ENCODE data around the gene CNPY2.

The CNPY2 gene

GRCh38 chr12:56299308-56299852 lies 16.4 kb downstream of the CNPY2 start:
- 2% methylated on average over 9 of the region's 10 CpGs for WGBS (ENCODE audit: insufficient coverage)
- Histone ChIP-seq H3K9me3 (ENCODE audit: control extremely low read depth in 1 of 5, control insufficient read depth in 4 of 5, insufficient read depth in 2 of 5, low read depth in 1 of 5, low read length in 4 of 5) (no peaks in the 10 kb centered on the region), H3K27ac (ENCODE audit: insufficient read depth in 1 of 2, low read depth in 1 of 2, low read length in 2 of 2, poor library complexity in 1 of 2, severe bottlenecking in 2 of 2) (peak overlapping the region; percentile 65 to 90), H3K36me3 (ENCODE audit: control insufficient read depth in 4 of 4, insufficient read depth in 4 of 4, low read length in 3 of 4) (peaks cover 2 to 25% (median 9%) of the 10 kb centered on the region in 4 experiments), H3K4me3 (ENCODE audit: control insufficient read depth in 1 of 7, extremely low read depth in 1 of 7, insufficient read depth in 4 of 7, low read depth in 2 of 7, low read length in 6 of 7) (peak overlapping the region; percentile 52 to 95 (median 85)), H3K27me3 (replicated peaks in 2 of 5; ENCODE audit: control insufficient read depth in 4 of 5, insufficient read depth in 5 of 5, low read length in 4 of 5) (no peaks in the 10 kb centered on the region), H3K4me1 (ENCODE audit: control extremely low read depth in 1 of 4, control insufficient read depth in 4 of 4, insufficient read depth in 4 of 4, low read length in 3 of 4) (peaks cover 12 to 31% (median 26%) of the 10 kb centered on the region in 4 experiments)
- DNase-seq: no peak
- CTCF ChIA-PET: interaction anchor here (0.9 to 3.1 kb wide), 8 partner anchors 9 to 181 kb away, joined by 3 to 11 read pairs (median 4); partner anchors contain the start of genes CNPY2 and ZC3H10
- POLR2A ChIA-PET: interaction anchor here (0.6 to 3.0 kb wide), 3 partner anchors 17 to 254 kb away, joined by 3 to 11 read pairs (median 3); partner anchors contain the start of genes CNPY2 and PAN2

DNA sequence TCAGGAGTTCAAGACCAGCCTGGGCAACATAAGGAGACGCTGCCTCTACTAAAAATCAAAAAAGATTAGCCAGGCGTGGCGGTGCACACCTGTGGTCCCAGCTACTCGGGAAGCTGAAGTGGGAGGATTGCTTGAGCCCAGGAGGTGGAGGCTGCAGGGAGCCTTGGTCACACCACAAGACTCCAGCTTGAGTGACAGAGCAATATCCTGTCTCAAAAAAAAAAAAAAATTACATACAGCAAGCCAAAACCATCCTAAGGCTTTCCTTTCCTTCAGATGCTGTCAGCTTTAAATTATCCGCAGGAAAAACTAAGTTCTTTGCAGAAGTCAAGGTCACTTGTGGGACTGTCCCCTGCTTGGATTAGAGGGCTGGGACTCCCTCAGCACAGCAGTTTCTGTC lies 17.0 kb downstream of the CNPY2 start:
- CTCF ChIA-PET: interaction anchor here (0.7 to 3.1 kb wide), 9 partner anchors 9 to 181 kb away, joined by 3 to 11 read pairs (median 4); partner anchors contain the start of genes CNPY2, COQ10A and ZC3H10

DNA sequence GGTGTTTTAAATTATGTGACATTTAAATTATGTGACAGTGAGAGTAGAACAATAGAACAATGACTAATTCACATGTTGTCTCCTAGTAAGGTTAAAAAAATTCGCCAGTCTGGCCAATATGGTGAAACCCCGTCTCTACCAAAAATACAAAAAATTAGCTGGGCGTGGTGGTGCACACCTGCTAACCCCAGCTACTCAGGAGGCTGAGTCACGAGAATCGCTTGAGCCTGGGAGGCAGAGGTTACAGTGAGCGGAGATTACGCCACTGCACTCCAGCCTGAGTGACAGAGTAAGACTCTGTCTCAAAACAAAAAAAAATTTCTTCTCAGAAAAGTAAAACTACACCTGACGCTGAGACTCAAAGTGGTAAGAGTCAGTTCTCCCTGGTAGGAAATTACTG lies 18.4 kb downstream of the CNPY2 start:
- 100% methylated on average over 7 of the region's 8 CpGs for WGBS (ENCODE audit: insufficient coverage)
- H3K9me3 ChIP-seq (ENCODE audit: control extremely low read depth in 1 of 5, control insufficient read depth in 4 of 5, insufficient read depth in 2 of 5, low read depth in 1 of 5, low read length in 4 of 5): no peaks in the 10 kb centered on the region
- no peak overlapping the region for H3K4me3 ChIP-seq (ENCODE audit: control insufficient read depth in 1 of 7, extremely low read depth in 1 of 7, insufficient read depth in 4 of 7, low read depth in 2 of 7, low read length in 6 of 7)
- H3K27me3 ChIP-seq (replicated peaks in 2 of 5; ENCODE audit: control insufficient read depth in 4 of 5, insufficient read depth in 5 of 5, low read length in 4 of 5): no peaks in the 10 kb centered on the region
- no peak for DNase-seq
- peaks cover 0 to 32% (median 9%) of the 10 kb centered on the region in 4 experiments for H3K36me3 ChIP-seq (ENCODE audit: control insufficient read depth in 4 of 4, insufficient read depth in 4 of 4, low read length in 3 of 4)
- H3K4me1 ChIP-seq (ENCODE audit: control extremely low read depth in 1 of 4, control insufficient read depth in 4 of 4, insufficient read depth in 4 of 4, low read length in 3 of 4): peaks cover 12 to 31% (median 26%) of the 10 kb centered on the region in 4 experiments
- ChIA-PET POLR2A (no interaction called here), CTCF (interaction anchor here (1.0 to 3.1 kb wide), 10 partner anchors 10 to 167 kb away, joined by 3 to 11 read pairs (median 4); partner anchors contain the start of genes ANKRD52, CNPY2 and COQ10A)
- peak overlapping the region in 1 of 2 experiments; percentile 20 for H3K27ac ChIP-seq (ENCODE audit: insufficient read depth in 1 of 2, low read depth in 1 of 2, low read length in 2 of 2, poor library complexity in 1 of 2, severe bottlenecking in 2 of 2)

More for the DNA sequence above, 17.0 kb downstream of the CNPY2 start:
- POLR2A ChIA-PET: interaction anchor here (1.0 to 3.0 kb wide), 2 partner anchors 17 to 35 kb away, joined by 3 to 11 read pairs; partner anchors contain the start of genes CNPY2 and PAN2
- Histone ChIP-seq H3K9me3 (ENCODE audit: control extremely low read depth in 1 of 5, control insufficient read depth in 4 of 5, insufficient read depth in 2 of 5, low read depth in 1 of 5, low read length in 4 of 5) (no peaks in the 10 kb centered on the region), H3K4me3 (ENCODE audit: control insufficient read depth in 1 of 7, extremely low read depth in 1 of 7, insufficient read depth in 4 of 7, low read depth in 2 of 7, low read length in 6 of 7) (peak overlapping the region in 6 of 7 experiments; percentile 52 to 95 (median 85)), H3K27ac (ENCODE audit: insufficient read depth in 1 of 2, low read depth in 1 of 2, low read length in 2 of 2, poor library complexity in 1 of 2, severe bottlenecking in 2 of 2) (peak overlapping the region in 1 of 2 experiments; percentile 90), H3K27me3 (replicated peaks in 2 of 5; ENCODE audit: control insufficient read depth in 4 of 5, insufficient read depth in 5 of 5, low read length in 4 of 5) (no peaks in the 10 kb centered on the region), H3K36me3 (ENCODE audit: control insufficient read depth in 4 of 4, insufficient read depth in 4 of 4, low read length in 3 of 4) (peaks cover 0 to 26% (median 8%) of the 10 kb centered on the region in 4 experiments), H3K4me1 (ENCODE audit: control extremely low read depth in 1 of 4, control insufficient read depth in 4 of 4, insufficient read depth in 4 of 4, low read length in 3 of 4) (peaks cover 12 to 31% (median 26%) of the 10 kb centered on the region in 4 experiments)
- DNase-seq: no peak
- WGBS (ENCODE audit: insufficient coverage): 90% methylated on average over 5 of the region's 5 CpGs

DNA sequence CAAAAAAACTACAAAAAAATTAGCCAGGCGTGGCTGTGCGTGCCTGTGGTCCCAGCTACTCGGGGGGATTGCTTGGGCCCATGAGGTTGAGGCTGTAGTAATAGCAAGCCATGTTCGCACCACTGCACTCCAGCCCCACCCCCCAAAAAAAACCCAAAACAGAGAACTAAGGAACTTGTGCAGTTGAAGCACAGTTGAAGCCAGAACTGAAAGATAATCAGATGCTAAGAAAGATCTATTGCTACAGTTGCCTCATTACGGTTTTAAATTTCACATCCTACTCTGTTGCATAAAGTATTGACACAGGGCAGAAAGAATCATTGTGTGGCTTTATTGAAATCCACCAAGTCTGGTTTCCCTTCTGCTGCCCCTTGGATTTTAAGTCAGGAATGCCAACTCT lies 19.5 kb downstream of the CNPY2 start:
- WGBS (ENCODE audit: insufficient coverage): 91% methylated on average over 4 of the region's 5 CpGs
- ChIA-PET POLR2A (no interaction called here), CTCF (interaction anchor here (3.1 kb wide), 1 partner anchor 19 kb away, joined by 11 read pairs; the partner anchor contains the start of gene CNPY2)
- Histone ChIP-seq H3K27me3 (replicated peaks in 2 of 5; ENCODE audit: control insufficient read depth in 4 of 5, insufficient read depth in 5 of 5, low read length in 4 of 5) (no peaks in the 10 kb centered on the region), H3K36me3 (ENCODE audit: control insufficient read depth in 4 of 4, insufficient read depth in 4 of 4, low read length in 3 of 4) (peaks cover 4 to 30% (median 12%) of the 10 kb centered on the region in 4 experiments), H3K4me3 (ENCODE audit: control insufficient read depth in 1 of 7, extremely low read depth in 1 of 7, insufficient read depth in 4 of 7, low read depth in 2 of 7, low read length in 6 of 7) (no peak overlapping the region), H3K9me3 (ENCODE audit: control extremely low read depth in 1 of 5, control insufficient read depth in 4 of 5, insufficient read depth in 2 of 5, low read depth in 1 of 5, low read length in 4 of 5) (no peaks in the 10 kb centered on the region), H3K4me1 (ENCODE audit: control extremely low read depth in 1 of 4, control insufficient read depth in 4 of 4, insufficient read depth in 4 of 4, low read length in 3 of 4) (peaks cover 12 to 29% (median 26%) of the 10 kb centered on the region in 4 experiments), H3K27ac (ENCODE audit: insufficient read depth in 1 of 2, low read depth in 1 of 2, low read length in 2 of 2, poor library complexity in 1 of 2, severe bottlenecking in 2 of 2) (peak overlapping the region in 1 of 2 experiments; percentile 46)
- no peak for DNase-seq

GRCh38 chr12:56293795-56294194 lies 22.0 kb downstream of the CNPY2 start:
- CTCF ChIA-PET: interaction anchor here (0.9 to 1.5 kb wide), 3 partner anchors 8 to 61 kb away, joined by 3 to 4 read pairs (median 3); no protein-coding TSS in a partner anchor
- H3K4me1 ChIP-seq (ENCODE audit: control extremely low read depth in 1 of 4, control insufficient read depth in 4 of 4, insufficient read depth in 4 of 4, low read length in 3 of 4): peaks cover 6 to 13% (median 11%) of the 10 kb centered on the region in 4 experiments
- 100% methylated on average over 5 of the region's 5 CpGs for WGBS (ENCODE audit: insufficient coverage)
- no peak overlapping the region for H3K27ac ChIP-seq (ENCODE audit: insufficient read depth in 1 of 2, low read depth in 1 of 2, low read length in 2 of 2, poor library complexity in 1 of 2, severe bottlenecking in 2 of 2)
- no peaks in the 10 kb centered on the region for H3K9me3 ChIP-seq (ENCODE audit: control extremely low read depth in 1 of 5, control insufficient read depth in 4 of 5, insufficient read depth in 2 of 5, low read depth in 1 of 5, low read length in 4 of 5)
- POLR2A ChIA-PET: no interaction called here
- no peaks in the 10 kb centered on the region for H3K27me3 ChIP-seq (replicated peaks in 2 of 5; ENCODE audit: control insufficient read depth in 4 of 5, insufficient read depth in 5 of 5, low read length in 4 of 5)
- peaks cover 7 to 40% (median 19%) of the 10 kb centered on the region in 4 experiments for H3K36me3 ChIP-seq (ENCODE audit: control insufficient read depth in 4 of 4, insufficient read depth in 4 of 4, low read length in 3 of 4)
- DNase-seq: no peak
- no peak overlapping the region for H3K4me3 ChIP-seq (ENCODE audit: control insufficient read depth in 1 of 7, extremely low read depth in 1 of 7, insufficient read depth in 4 of 7, low read depth in 2 of 7, low read length in 6 of 7)

- WGBS (ENCODE audit: insufficient coverage): 83% methylated on average over 2 of the region's 3 CpGs
- Histone ChIP-seq H3K36me3 (ENCODE audit: control insufficient read depth in 4 of 4, insufficient read depth in 4 of 4, low read length in 3 of 4) (peaks cover 12 to 48% (median 32%) of the 10 kb centered on the region in 4 experiments), H3K9me3 (ENCODE audit: control extremely low read depth in 1 of 5, control insufficient read depth in 4 of 5, insufficient read depth in 2 of 5, low read depth in 1 of 5, low read length in 4 of 5) (no peaks in the 10 kb centered on the region), H3K27me3 (replicated peaks in 2 of 5; ENCODE audit: control insufficient read depth in 4 of 5, insufficient read depth in 5 of 5, low read length in 4 of 5) (no peaks in the 10 kb centered on the region), H3K4me3 (ENCODE audit: control insufficient read depth in 1 of 7, extremely low read depth in 1 of 7, insufficient read depth in 4 of 7, low read depth in 2 of 7, low read length in 6 of 7) (no peak overlapping the region), H3K27ac (ENCODE audit: insufficient read depth in 1 of 2, low read depth in 1 of 2, low read length in 2 of 2, poor library complexity in 1 of 2, severe bottlenecking in 2 of 2) (no peak overlapping the region), H3K4me1 (ENCODE audit: control extremely low read depth in 1 of 4, control insufficient read depth in 4 of 4, insufficient read depth in 4 of 4, low read length in 3 of 4) (peaks cover 0 to 4% (median 2%) of the 10 kb centered on the region in 4 experiments)
- ChIA-PET POLR2A (interaction anchor here (0.7 kb wide), 1 partner anchor 20 kb away, joined by 5 read pairs; no protein-coding TSS in a partner anchor), CTCF (interaction anchor here (1.6 to 1.8 kb wide), 4 partner anchors 10 to 24 kb away, joined by 4 to 7 read pairs (median 5); no protein-coding TSS in a partner anchor)
- DNase-seq: peak in 2 of 3 donors; percentile 36 to 40
Observed at GRCh38 chr12:56288705-56289387, 26.9 kb downstream of the CNPY2 start.

Measured in common myeloid progenitor, CD34-positive (primary cell).